ENCODE data around the gene ERCC6L2. TPM values are rescaled to one million over a fixed set of nuclear protein-coding genes. Genes with fewer than 3 reads are reported as not detected.

The ERCC6L2 gene
- polyA plus RNA-seq, 4 donors, result 42.9 to 48.4 (median 45.4) TPM

DNA sequence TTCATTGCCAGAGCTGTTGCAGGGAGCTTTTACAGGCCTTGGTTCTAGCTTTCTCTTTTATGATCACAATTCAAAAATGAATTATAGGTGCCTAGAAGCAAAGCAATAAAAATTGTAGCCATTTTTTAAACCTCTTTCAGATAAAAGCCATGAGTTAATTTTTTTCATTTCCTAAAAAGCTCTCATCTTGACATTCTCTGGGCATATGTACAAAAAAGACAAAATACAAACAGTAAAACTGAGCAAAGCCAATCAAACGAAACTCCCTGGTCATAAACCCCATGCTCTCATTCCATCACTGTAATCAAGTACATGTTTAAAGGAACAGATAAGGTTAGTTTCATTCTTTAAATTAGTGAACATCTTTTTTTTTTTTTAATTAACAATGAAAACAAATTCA, 101.9 kb downstream of the ERCC6L2 start:
- peak in 1 of 4 donors; percentile 19 for DNase-seq (ENCODE audit: low read depth in 4 of 4, low spot score in 2 of 4)

DNA sequence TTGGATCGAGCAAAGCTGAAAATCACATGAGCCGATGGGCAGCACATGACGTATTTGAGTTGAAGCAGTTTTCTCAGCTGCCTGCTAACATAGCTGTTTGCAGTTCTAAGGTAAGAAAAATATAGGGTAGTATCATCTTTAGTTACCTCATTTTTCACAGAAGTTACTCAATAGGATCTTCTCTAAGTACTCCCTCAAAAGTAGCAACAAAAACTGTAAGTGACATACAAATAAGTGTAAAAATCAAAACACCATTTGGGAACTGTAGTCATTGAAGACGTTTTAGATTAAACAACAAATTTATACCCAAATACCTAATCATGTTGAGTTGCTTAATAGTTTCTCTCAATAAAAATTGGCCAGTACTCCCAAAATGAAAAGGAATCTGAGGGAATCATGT, 102.6 kb downstream of the ERCC6L2 start:
- no peak for DNase-seq (ENCODE audit: low read depth in 4 of 4, low spot score in 2 of 4)

DNA sequence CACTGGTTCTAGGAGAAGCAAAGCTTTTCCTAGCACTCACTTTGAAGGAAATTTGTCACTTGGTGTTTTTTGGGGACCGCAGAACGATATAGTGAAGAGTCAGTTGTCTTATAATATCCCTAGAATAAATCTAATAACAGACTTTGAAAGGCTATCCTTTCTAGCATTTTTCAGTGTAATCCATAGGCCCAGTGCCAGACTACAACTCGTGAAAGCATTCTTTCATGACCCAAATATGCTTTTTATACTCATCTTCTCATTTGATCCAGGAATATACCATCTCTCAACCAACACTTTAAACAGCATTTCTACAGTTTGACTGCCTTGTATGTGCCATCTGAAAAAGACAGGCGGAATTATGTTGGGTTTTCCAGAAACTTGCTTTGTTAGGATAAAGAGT, 104.0 kb downstream of the ERCC6L2 start:
- no peak for DNase-seq (ENCODE audit: low read depth in 4 of 4, low spot score in 2 of 4)

DNA sequence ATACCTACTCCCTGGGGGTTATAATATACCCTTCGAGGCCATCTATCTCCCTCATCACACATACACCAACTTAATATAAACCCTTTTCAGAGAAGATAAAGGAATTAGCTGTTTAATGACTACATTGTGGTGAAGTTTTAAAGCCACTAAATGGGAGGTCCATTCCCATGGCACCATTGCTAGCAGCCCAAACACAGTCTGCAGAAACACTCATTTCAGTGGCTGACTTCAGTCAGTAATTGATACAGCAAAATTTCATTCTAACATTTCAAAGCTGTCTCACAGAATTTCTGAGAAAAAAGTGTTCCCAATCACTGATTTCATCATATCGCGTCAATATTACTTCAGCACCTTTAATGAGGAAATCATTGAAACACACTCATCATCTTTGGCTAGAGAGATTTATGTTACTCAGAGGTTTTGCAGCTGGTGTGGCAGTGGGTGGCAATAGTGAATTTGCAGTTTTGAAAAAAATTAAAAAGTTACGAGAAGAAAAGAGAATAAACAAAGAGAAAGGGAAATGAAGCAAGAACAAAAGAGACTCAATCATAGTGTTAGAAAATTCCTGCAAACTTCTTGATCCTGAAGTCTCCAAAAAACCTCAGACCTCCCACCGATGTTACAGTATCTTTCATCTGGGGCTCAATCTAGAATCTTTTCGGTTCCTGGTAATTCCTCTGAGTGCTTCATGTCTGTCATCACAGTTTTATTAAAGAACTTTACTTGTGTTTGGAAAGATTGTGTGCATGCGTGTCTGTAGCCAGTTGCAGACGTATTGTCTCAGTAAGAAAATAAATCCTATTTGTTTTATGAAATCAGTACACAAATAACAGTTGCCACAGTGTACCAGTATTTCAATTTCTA, 105.0 kb downstream of the ERCC6L2 start:
- DNase-seq (ENCODE audit: low read depth in 4 of 4, low spot score in 2 of 4), result no peak

DNA sequence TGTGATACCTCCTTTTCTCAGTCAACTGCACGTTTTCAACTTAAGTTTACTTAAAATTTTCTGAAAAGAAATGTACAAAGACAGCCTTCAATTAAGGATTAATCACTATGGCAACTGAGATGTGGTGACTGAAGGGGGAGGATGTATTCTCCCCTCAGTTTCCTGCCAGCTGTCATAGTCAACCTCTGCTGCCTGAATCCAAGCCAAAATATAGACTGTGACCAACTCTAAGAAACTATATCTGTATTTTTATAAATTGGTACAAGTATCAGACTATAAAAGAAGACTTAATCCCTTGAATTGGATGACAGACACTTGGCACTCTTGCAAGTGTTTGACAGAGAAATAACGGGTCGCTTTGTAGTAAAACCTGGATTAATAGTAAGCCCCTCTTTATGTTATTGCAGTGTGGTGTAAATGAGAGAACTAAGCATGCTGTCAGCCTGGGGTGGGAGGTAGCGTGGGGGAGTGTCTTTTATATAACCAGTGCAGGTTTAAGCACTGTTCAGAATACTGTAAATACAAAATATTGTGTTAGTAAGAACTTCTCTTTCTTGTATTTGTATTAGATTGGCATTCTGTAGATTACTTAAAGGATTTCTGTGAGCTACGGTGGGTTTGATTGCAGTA, 106.4 kb downstream of the ERCC6L2 start:
- DNase-seq (ENCODE audit: low read depth in 4 of 4, low spot score in 2 of 4), result no peak

DNA sequence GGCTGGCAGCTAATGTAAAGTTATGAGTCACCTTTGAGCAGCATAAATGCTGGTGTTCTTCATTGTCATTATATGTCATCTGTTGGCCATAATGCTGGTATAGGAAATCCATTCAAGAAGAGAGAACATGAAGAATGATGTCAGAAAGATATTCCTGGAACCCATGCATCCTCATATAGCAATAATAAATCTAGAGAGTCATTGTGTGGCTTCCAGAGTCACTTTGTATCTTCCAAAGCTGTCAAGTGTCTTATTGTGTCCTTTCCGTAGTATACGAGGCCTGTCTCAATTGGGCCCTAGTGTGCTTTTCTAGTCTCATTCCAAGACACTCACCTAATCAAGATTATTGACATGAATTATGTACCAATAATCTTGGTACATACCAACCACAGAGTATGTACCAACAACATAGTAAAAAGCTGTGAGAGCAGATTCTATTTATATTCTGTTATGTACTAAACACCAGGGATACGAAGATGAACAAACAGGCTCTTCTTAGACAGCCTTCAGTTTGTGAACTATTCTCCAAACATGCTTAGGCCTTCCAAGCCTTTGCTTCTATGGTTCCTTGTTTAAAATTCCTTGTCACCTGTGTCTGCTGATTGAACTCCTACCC, 110.1 kb downstream of the ERCC6L2 start:
- DNase-seq (ENCODE audit: low read depth in 4 of 4, low spot score in 2 of 4), result no peak

DNA sequence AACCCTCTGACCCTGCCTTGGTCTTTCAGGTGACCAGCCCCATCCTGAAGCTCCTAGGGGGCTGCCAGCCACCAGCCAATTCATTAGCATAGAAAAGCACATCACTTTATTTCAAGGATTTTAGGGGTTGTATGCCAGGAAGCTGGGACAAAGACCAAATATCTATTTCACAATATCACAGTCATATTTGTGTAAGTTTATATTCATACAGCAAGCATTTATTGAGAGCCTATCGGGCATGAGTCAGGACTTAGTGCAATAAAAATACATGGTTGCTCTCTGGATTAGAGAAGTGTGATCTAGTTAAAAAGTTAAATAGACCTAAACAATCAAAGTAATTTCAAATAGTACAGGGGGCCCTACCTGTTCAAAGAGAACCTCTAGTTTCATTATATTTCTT, 113.8 kb downstream of the ERCC6L2 start:
- no peak for DNase-seq (ENCODE audit: low read depth in 4 of 4, low spot score in 2 of 4)

DNA sequence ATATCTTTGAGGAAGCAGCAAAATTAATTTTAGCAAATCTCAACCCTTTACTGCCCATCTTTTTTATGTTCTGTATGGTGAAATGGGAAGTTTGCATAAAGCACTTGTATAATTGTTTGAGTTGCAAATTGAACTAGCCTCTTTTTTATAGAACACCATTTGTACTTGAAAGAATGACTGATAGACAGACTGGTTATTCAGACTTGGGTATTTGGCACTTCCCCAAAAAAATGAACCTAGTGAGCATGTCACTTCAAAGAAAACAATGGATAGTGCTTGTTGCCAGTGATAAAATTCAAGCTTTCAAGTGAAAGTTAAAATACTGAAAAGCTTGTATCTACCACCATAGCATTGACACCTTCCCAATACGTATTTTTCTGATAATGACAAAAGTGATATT, 115.8 kb downstream of the ERCC6L2 start:
- no peak for DNase-seq (ENCODE audit: low read depth in 4 of 4, low spot score in 2 of 4)

DNA sequence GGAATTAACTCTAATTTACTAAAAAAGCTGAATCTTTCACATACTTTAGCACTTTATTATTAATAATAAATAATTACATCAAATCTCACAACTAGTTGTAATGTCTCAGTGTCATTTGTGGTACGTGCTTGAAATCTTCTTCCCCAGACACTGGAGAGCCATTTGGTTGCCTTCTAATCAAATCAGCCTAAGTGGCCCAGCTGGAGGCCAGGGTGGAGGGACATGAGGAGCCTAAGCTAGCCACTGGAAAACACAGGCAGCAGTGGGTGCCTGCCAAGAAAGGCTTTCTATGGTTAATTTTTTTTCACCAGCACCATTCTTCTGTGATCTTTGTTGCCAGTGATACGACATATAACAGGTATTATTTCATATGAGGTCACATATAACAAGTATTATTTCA, 117.0 kb downstream of the ERCC6L2 start:
- no peak for DNase-seq (ENCODE audit: low read depth in 4 of 4, low spot score in 2 of 4)

DNA sequence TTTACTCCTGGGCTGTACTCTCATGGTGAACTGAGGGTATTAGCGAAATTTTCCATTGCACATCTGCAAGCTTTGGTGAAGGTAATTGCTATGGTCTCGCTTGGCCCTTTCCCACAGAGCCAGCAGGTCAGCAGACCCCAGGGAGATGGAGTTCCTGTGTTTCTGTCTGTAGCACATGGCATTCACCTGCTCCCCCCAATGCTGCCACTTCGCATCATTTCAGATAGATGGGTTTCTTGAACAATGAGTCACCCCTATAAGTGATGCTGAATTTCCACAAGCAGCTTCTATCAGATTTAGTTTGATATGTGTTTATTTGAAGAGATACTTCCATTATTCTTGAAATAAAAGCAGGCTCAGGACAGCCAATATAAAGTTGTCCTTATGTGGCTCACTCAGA, 117.8 kb downstream of the ERCC6L2 start:
- no peak for DNase-seq (ENCODE audit: low read depth in 4 of 4, low spot score in 2 of 4)

DNA sequence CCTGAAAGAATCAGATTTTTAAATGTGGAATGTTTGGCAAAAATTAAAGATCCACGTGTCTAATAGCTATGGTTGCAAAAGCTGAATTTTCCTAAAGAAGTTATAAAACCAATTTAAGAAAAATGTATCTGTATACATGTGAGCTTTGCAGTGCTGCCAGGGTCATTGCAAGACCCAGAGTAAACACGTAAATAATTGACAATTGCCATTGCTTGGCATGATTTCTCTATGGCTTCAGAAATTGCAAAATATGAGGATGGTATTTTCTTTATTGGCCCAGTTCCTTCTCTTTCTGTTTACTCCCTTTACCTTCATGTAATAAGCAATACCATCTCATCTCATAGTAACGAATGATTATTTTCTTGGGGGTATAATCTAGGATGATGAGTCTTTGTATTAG, 123.9 kb downstream of the ERCC6L2 start:
- no peak for DNase-seq (ENCODE audit: low read depth in 4 of 4, low spot score in 2 of 4)

DNA sequence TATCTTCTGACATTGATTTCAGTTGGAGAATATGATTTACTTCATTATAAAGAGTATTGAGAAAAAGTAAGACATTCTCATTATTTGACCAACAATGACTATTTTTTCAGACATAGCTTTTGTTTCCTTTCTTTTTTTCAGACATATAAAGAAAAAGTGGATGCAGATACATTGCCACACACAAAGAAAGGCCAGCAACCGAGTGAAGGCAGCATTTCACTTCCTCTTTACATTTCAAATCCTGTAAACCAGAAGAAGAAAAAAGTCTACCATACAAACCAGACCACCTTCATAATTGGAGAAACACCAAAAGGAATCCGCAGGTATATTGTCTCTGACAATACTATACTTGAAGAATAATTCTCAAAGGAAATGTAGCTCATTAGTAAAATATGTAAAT, 128.9 kb downstream of the ERCC6L2 start:
- DNase-seq (ENCODE audit: low read depth in 4 of 4, low spot score in 2 of 4), result no peak

DNA sequence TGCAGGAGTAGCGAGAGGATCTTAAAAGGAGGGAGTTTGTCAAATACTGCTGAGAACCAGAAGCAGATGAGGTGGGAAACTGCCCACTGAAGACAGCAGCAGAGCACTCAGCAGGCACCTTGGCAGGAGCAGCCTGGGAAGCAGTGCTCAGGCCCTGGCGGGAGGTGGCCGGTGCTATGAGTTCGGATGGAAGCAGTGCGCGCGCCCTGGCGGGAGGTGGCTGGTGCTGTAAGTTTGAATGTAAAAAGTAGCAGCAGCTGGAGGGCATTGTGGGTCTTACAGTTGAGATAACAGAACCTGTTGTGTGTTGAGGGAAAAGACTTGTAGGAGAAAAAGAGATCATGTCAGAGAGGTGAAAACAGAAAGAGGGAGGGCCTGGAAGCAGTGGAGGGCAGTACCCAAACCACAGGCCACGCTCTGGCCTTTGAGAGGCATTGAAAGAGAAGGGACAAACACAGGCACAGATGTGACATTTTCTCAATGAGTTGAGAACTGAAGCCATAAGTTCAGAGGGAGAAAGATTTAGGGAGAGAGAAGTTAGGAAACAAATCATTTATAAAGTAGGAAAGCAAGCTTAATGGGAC, 130.9 kb downstream of the ERCC6L2 start:
- no peak for DNase-seq (ENCODE audit: low read depth in 4 of 4, low spot score in 2 of 4)

DNA sequence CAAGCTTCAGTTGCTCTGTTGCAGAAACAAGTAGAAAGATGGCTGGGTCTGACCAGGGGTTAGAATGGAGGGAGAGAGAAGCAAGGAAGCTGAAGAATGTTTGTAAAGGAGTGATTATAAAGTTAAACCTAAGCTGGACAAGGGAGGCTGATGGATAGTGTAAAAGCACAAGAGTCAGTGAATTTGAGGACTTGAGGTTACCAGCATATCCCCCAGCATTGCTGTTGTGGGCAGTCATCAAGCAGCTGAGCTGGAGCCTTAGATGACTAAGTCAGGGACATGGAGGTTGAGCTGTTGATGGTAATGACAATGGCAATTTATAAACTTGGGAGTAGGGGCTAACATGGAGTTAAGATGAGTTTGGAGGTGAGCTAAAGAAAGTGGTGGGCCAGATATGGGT, 131.5 kb downstream of the ERCC6L2 start:
- no peak for DNase-seq (ENCODE audit: low read depth in 4 of 4, low spot score in 2 of 4)

DNA sequence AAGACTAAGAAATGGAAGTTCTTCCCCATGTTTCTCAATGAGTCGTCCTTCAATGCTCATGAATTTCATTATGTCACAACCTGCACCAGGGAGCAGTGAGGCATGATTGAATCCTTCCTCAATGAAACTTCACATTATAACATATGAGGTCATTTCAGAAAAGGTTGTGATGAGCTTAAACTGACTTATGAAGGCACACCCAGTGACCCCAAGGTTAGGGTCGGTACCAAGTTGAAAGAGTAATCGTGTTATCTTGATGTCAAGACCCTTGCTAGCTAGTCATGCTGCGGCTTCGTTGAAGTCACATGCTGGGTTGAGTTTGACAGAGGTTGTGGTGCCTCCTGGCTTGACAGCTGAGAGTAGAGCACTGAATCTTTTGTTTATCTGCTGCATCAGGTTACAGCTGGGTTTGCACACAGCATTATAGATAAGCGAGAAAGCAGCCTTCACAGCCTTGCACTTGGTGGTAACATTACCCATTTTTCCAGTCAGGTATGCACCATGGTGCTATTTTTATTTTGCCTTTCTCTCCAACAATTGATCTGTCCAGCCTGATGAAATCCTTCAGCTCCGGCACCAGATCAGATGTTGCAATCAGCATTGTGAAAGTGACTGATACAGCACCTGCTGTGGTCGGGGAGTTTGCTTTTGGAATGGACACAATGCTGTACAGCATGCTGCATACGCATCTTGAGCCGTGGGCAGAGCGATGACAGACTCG, 133.2 kb downstream of the ERCC6L2 start:
- DNase-seq (ENCODE audit: low read depth in 4 of 4, low spot score in 2 of 4), result no peak

DNA sequence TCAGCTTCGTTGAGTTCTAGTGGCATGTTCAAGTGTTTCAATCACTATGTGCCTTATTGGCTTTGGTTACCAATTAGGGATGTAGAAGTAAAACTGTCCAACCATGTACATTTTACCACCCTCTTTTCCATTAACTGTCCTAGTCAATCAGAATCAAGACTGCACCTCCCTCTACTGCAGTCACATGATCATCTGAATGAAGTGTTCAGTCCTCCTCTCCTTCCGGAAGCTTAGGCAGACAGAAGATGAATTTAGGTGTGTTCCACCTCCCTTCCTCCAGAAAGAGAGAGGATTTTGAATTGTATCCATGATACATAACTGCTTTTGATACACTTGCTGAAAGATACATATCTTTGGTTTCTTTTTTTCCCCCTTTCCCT, 133.7 kb downstream of the ERCC6L2 start:
- DNase-seq (ENCODE audit: low read depth in 4 of 4, low spot score in 2 of 4), result no peak

DNA sequence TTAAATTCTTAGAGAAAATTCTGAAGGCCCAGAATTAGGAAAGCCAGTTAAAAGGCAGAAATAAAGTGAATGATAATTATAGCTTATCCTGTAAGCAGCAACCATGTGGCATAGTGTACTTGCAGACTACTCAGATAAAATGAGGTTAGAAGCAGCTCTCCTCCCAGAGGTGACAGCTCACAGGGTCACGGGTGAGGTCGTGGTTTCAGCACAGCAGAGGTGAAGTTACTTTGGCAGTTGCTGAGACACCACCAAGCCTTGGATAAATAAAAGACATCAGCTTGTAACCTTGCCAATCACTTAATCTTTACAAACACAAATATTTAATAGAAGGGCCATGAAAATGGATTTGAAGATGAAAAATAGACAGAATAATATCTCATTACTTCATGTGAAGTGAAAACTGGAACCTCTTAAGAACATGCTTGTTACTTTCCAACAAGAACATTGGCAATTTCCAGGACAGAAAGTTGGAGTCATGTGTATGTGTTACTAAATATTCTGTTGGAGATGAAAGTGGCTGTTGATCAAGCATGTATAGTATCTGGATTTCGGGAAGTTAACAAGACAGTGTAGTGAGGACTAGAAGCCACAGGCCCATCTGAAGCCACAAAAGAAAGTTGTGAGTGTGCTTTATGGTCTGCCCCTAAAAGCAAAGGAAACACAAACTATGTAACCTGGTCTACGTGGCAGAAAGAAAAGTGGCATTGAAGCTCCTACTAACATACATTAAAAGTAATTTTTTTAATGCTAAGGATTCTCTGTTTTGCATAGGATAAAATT, 134.4 kb downstream of the ERCC6L2 start:
- no peak for DNase-seq (ENCODE audit: low read depth in 4 of 4, low spot score in 2 of 4)

DNA sequence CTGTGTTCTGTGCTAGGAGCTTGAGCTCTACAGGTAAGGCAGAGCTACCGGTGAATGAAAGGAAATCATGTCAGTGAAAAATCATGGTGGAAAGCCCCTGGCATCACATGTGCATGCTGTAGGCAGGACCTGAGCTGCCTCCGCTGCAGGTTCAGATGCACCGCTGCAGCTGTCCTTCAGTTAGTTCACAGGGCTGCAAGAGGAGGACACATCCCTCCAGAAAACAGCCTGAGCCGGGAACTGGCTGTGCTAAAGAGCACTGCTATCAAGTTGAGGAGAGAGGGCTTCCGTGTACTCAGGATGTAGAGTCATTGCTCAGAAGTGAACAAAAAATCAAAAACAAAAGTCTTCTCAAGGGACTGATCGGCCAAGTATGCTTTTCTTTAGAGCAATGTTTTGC, 138.6 kb downstream of the ERCC6L2 start:
- DNase-seq (ENCODE audit: low read depth in 4 of 4, low spot score in 2 of 4), result no peak

DNA sequence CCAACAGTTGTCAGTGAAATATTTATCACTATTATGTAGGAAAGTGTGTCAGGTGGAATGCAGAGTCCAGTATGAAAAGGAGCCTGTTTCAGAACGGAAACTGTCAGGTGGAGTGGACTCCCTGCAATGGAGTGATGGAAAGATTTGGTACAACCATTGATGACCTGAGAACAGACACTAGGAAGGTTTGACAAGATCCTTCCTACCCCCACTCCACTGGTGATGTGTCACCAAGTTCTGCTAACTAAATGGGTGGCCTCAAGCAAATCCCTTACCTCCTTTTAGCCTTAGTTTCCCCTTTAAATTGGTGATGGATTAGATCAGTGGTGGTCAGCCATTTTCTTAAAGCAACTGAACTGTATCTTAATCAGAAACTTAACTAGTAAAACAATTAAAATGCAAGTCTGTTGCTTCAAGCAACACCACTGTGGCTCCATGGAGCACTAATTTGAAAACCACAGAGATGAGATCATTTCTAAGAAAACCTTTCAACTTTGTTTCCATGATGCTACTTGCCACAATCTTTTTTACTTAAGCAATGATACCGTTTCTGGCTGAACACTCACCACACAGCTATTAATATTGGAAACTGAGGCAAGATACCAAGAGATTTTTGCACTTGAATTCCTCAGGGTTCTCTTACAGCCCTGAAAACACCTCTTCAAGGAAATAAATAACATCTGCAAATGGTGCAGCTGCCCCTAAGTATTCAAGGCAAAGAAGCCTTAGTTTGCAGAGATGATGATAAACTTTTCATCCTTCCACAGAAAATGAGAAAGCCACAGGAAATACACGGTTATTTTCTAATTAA, 140.6 kb downstream of the ERCC6L2 start:
- no peak for DNase-seq (ENCODE audit: low read depth in 4 of 4, low spot score in 2 of 4)

Data from left renal cortex interstitium (tissue), 4 donors.